HL-60 (cell line): Measurements from ENCODE around the gene BCL2.

Source experiments
- DNase-seq, 2 experiments: peaks; one replicate each; pipeline ENCODE4 v3.0.0-alpha.2; 2010 to 2020; ENCODE audit warnings: low read depth in 1 of 2, low spot score in 1 of 2
- H3K27ac ChIP-seq: fragments of 250-450 bp; sonication (Bioruptor Pico); replicated peaks from 2 replicates; pipeline ENCODE4 v1.5.1; 2020; ENCODE audit warnings: mild to moderate bottlenecking, moderate library complexity
- H3K27me3 ChIP-seq: fragments of 250-450 bp; sonication (Bioruptor Pico); 2 replicates; pipeline ENCODE4 v1.5.1; 2021; ENCODE audit warnings: mild to moderate bottlenecking, moderate library complexity; ENCODE audit not compliant: insufficient read depth, poor library complexity, severe bottlenecking
- H3K4me3 ChIP-seq: replicated peaks from 2 replicates; pipeline ENCODE4 v1.5.1; 2011; ENCODE audit warnings: mild to moderate bottlenecking, control low read depth, low read length; ENCODE audit not compliant: insufficient read depth
- CTCF ChIP-seq: IDR thresholded peaks from one replicate; pipeline ENCODE4 v1.5.1; 2011; ENCODE audit warnings: low read length, control low read depth, inconsistent platforms; ENCODE audit not compliant: insufficient read depth
- GABPA ChIP-seq: IDR thresholded peaks from 2 replicates; pipeline ENCODE4 v1.6.1; 2012; ENCODE audit warnings: low read depth
- POLR2AphosphoS5 ChIP-seq: IDR thresholded peaks from 2 replicates; pipeline ENCODE4 v1.6.1; 2012; ENCODE audit warnings: low read depth
- SPI1 ChIP-seq: IDR thresholded peaks from 2 replicates; pipeline ENCODE4 v1.6.1; 2012; ENCODE audit warnings: low read depth, mild to moderate bottlenecking, borderline replicate concordance
- TF ChIP-seq, protein P1 (sequence below): IDR thresholded peaks from 2 replicates; pipeline ENCODE4 v1.6.1; 2012; ENCODE audit warnings: low read depth; ENCODE audit not compliant: insufficient replicate concordance

BCL2 gene

DNA sequence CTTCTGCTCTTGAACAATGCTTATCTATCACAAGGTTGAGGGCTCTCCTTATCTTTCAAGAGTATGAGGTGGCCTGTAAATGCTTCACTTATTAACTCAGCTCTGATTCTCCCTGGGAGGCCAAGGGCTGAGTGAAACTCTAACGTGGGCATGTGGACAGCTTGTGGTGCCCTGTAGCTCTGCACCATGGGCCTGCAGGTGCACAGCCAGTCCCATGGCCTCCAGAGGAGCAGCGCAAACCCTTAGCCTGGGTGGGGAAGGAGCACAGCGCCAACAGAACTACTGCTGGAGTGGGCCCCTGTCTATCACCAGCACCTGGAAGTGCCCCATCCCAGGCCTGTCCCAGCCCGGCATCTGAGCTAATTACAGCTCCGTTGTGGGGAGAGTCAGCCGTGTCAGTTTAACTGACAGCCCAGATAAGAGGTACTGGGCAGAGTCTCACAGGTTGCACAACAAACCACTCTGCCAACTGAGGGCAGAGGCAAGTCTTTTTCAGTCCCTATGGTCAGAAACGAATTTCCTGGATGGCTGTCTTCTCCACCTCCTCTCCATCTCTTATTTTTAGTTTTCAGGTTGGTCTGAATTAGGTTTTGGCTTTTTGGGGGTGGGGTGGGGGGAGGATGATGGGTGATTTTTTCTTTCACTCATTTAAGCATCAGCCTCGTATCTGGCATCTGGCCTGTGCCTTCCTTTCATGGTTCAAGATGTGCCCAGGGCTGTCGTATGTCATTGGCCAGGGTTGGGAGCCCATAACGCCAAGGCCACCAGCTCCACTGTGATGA lies 219.5 kb downstream of the BCL2 start:
- no peak overlapping the region for H3K4me3 ChIP-seq

GRCh38 chr18:63099091-63099840 lies 220.3 kb downstream of the BCL2 start:
- peak overlapping the region; percentile 95 for H3K27ac ChIP-seq
- TF ChIP-seq CTCF (no peak), GABPA (no peak), POLR2AphosphoS5 (no peak), SPI1 (no peak)
- TF ChIP-seq, protein P1, sequence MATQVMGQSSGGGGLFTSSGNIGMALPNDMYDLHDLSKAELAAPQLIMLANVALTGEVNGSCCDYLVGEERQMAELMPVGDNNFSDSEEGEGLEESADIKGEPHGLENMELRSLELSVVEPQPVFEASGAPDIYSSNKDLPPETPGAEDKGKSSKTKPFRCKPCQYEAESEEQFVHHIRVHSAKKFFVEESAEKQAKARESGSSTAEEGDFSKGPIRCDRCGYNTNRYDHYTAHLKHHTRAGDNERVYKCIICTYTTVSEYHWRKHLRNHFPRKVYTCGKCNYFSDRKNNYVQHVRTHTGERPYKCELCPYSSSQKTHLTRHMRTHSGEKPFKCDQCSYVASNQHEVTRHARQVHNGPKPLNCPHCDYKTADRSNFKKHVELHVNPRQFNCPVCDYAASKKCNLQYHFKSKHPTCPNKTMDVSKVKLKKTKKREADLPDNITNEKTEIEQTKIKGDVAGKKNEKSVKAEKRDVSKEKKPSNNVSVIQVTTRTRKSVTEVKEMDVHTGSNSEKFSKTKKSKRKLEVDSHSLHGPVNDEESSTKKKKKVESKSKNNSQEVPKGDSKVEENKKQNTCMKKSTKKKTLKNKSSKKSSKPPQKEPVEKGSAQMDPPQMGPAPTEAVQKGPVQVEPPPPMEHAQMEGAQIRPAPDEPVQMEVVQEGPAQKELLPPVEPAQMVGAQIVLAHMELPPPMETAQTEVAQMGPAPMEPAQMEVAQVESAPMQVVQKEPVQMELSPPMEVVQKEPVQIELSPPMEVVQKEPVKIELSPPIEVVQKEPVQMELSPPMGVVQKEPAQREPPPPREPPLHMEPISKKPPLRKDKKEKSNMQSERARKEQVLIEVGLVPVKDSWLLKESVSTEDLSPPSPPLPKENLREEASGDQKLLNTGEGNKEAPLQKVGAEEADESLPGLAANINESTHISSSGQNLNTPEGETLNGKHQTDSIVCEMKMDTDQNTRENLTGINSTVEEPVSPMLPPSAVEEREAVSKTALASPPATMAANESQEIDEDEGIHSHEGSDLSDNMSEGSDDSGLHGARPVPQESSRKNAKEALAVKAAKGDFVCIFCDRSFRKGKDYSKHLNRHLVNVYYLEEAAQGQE = no peak
- no peak overlapping the region for H3K4me3 ChIP-seq
- no peaks in the 10 kb centered on the region for H3K27me3 ChIP-seq
- DNase-seq = no peak

More for the DNA sequence above, 219.5 kb downstream of the BCL2 start:
- H3K27ac ChIP-seq = peak overlapping the region; percentile 95
- DNase-seq = peak; percentile 99 to 100
- peak; percentile 95 for TF ChIP-seq POLR2AphosphoS5
- no peak for TF ChIP-seq GABPA
- TF ChIP-seq SPI1 = peak; percentile 57; the same call in 1 of the 2 replicates
- TF ChIP-seq CTCF = no peak
- H3K27me3 ChIP-seq = no peaks in the 10 kb centered on the region

DNA sequence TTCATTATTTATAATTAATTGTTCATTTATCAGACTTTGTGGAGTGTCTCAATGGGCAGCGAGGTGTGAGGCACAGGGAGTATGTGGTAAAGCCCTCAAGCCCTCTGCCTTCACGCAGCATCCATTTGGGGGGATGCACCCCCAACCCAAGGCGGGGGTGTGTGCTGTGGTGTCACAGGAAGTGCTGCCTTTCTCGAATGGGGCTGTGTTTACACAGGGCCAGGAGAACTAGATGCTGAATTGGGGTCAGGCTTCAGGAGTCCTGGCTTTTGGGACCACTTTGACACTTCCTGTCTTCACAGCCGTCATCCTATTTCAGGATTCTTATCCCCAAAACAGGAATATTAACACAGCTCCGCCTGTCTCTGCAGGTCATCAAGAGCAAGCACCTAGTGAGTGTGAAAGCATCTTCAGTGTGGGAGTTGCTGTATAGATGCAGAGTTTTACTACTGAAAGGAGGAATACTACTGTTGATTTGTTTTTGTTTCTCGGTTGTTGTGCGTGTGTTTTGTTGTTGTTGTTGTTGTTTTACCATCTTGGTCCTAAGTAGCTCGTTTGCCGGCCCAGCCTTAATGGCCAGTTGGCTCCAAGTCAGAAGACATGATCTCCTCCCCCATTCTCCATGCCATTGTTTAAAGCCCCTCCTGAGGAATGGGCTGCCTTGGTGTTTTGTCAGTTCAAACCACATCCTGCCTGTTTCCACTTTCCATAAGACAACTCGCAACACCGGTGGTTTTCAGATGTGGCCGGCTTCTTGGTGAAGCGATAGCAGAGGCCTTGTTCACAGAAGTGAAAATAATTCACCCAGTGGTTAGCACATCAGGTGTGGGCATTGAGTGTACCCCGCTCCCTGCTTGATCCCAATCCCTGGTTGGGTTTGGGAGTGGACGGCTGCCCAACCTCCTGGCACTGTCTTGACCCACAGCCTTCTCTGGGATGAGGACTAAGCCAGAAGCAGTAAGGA lies 221.3 kb downstream of the BCL2 start:
- TF ChIP-seq CTCF (no peak), POLR2AphosphoS5 (peak; percentile 95)
- no peaks in the 10 kb centered on the region for H3K27me3 ChIP-seq
- peak overlapping the region; percentile 95 for H3K27ac ChIP-seq
- H3K4me3 ChIP-seq = no peak overlapping the region
- peak in 1 of 2 experiments; percentile 94 for DNase-seq

- H3K27me3 ChIP-seq = no peaks in the 10 kb centered on the region
- no peak for TF ChIP-seq CTCF
- TF ChIP-seq POLR2AphosphoS5 = no peak
- TF ChIP-seq, protein P1 = no peak
- TF ChIP-seq GABPA = no peak
- no peak for TF ChIP-seq SPI1
- H3K4me3 ChIP-seq = no peak overlapping the region
- DNase-seq = no peak
- H3K27ac ChIP-seq = peak overlapping the region; percentile 95
These were observed 222.4 kb downstream of the BCL2 start for GRCh38 chr18:63097178-63097577.
